Measurements from ENCODE around the gene PSMB11. TPM values are rescaled to one million over a fixed set of nuclear protein-coding genes. Genes with fewer than 3 reads are reported as not detected.

The PSMB11 gene
- total and polyA plus RNA-seq, 8 donors: not detected

DNA sequence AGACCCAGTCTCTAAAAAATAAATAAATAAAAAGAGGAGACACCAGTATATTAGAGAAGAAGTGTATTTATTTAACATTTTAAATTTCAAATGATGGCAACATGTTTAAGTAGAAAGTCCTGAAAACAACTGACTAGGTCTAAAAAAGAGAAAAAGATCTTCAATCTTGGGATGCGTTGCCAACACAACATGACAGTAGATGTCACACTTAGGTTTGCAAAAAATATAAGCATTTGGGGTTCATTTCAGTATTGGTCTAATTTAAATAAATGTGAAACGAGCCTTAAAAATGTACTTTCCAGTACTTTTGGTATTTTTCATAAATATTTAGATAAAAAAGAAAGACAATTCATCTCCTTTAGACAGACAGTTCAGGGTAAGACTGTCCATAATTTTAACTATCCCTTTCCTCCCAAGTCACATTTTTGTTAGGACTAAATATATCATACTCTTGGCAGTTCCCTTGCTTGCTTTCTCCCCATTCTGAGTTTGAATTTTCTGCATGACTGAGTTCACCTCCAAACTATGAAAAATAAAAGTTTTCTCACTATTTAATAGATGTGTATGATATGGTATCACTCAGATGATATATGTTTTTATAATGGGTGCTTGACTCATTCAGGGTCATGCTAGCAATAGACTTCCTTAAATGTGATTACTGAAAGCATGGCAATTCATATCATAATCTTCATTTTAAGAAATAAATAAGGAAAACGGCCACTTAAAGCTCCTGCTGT is 36.4 kb upstream of the PSMB11 start:
- TF ChIP-seq, protein P1, sequence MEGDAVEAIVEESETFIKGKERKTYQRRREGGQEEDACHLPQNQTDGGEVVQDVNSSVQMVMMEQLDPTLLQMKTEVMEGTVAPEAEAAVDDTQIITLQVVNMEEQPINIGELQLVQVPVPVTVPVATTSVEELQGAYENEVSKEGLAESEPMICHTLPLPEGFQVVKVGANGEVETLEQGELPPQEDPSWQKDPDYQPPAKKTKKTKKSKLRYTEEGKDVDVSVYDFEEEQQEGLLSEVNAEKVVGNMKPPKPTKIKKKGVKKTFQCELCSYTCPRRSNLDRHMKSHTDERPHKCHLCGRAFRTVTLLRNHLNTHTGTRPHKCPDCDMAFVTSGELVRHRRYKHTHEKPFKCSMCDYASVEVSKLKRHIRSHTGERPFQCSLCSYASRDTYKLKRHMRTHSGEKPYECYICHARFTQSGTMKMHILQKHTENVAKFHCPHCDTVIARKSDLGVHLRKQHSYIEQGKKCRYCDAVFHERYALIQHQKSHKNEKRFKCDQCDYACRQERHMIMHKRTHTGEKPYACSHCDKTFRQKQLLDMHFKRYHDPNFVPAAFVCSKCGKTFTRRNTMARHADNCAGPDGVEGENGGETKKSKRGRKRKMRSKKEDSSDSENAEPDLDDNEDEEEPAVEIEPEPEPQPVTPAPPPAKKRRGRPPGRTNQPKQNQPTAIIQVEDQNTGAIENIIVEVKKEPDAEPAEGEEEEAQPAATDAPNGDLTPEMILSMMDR (IDR thresholded peaks at IDR 0.05): no peak
- H3K9me3 ChIP-seq: no peaks in the 10 kb centered on the region
- DNase-seq: no peak
- no peaks in the 10 kb centered on the region for H3K36me3 ChIP-seq
- H3K27ac ChIP-seq: peak overlapping the region; percentile 95 to 97
- H3K4me3 ChIP-seq: peak overlapping the region in 1 of 2 donors; percentile 57
- peaks cover 8 to 30% of the 10 kb centered on the region in 2 donors for H3K4me1 ChIP-seq
- H3K27me3 ChIP-seq: no peaks in the 10 kb centered on the region
- ATAC-seq: no peak
- intact Hi-C loops (cut with DNase I): no loop called here

DNA sequence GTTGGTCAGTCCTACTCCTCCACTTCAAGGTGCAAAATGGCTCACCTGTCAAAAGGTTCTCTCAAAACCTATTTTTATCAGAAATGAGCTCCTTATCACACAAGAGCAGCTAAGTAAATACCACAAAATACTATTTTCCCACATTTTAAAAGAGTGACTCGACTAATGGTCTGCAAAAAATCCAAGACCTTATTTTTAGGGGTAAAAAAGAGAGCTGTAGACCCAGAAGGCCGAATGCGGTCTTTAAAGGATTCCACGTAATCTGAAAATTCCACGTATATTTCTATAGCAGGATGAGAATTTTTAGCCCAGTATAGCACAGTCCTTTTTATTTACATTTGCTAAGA is 35.9 kb upstream of the PSMB11 start:
- Histone ChIP-seq H3K9me3 (no peaks in the 10 kb centered on the region), H3K4me3 (peak overlapping the region; percentile 57 to 69), H3K27ac (peak overlapping the region; percentile 95 to 97), H3K4me1 (peaks cover 8 to 30% of the 10 kb centered on the region in 2 donors), H3K27me3 (no peaks in the 10 kb centered on the region), H3K36me3 (no peaks in the 10 kb centered on the region)
- DNase-seq (no peak), ATAC-seq (peak; percentile 9)
- intact Hi-C loops (cut with DNase I): no loop called here
- TF ChIP-seq, protein P1 (IDR thresholded peaks at IDR 0.05): no peak

DNA sequence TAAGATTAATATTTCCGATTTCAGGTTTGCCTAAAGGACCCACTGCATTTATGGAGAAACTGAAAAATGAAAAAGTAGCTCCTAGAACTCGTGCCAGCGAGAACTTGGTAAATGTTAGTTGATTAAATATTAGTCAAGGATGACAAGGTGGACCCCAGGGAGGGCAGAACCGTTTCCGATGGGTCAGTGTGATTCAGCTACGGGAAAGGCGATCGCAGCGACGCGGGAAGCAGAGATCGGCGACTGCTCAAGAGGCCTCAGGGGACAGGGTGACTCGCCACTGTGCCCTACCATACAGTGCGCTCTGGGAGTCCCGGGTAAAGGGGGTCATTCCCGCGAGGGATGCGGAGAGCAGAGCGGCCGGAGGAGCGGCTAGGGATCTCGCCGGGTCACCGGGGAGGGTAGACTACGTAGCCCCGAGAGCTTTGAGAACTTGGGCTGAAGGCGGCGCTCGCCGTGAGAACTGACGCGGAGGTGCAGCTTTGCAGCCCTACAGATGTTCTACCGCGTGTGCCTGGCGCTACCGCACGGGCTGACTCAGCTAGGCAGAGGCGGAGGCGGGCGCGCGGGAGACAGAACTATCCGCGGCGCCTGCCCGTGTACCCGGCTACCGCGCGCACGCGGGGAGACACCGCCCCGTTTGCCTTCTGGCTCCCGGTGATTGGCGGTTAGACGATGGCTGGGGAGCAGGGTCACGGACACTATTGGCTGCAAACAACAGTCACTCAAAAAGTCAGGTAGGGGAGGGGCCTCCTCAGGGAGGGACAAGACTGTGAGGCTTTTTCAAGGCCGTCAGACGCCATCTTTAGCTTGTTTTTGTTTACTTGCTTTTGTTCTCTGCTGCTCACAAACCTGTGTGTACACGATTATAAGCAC is 35.2 kb upstream of the PSMB11 start:
- DNase-seq (peak; percentile 96 to 99 (median 97)), ATAC-seq (peak; percentile 98)
- intact Hi-C loops (cut with DNase I): no loop called here
- H3K27ac ChIP-seq: peak overlapping the region; percentile 95 to 97
- no peaks in the 10 kb centered on the region for H3K9me3 ChIP-seq
- no peaks in the 10 kb centered on the region for H3K36me3 ChIP-seq
- H3K27me3 ChIP-seq: no peaks in the 10 kb centered on the region
- TF ChIP-seq, protein P1 (IDR thresholded peaks at IDR 0.05): no peak
- H3K4me1 ChIP-seq: peaks cover 8 to 30% of the 10 kb centered on the region in 2 donors
- peak overlapping the region; percentile 57 to 69 for H3K4me3 ChIP-seq

DNA sequence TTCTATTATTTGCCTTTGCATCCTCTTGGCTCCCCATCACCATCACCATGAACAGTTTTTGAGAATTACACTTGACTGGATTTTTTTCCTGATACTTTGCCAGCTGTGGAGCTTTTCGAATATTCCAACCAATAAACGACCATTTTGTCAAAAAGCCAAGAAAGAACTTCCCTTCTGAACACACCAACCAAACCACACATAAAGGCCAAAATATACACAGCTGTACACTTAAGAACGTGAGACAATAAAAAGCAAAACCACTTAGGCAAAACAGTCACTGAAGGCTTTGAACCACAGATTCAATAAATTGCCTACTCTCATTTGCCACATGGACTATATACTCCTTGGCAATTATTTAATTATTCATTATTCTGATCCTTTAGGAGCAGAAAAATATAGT is 33.2 kb upstream of the PSMB11 start:
- Histone ChIP-seq H3K9me3 (no peaks in the 10 kb centered on the region), H3K27me3 (no peaks in the 10 kb centered on the region), H3K36me3 (no peaks in the 10 kb centered on the region), H3K27ac (peak overlapping the region; percentile 85 to 89), H3K4me1 (peaks cover 8 to 30% of the 10 kb centered on the region in 2 donors), H3K4me3 (no peak overlapping the region)
- DNase-seq (no peak), ATAC-seq (no peak)
- TF ChIP-seq, protein P1 (IDR thresholded peaks at IDR 0.05): no peak
- intact Hi-C loops (cut with DNase I): no loop called here

DNA sequence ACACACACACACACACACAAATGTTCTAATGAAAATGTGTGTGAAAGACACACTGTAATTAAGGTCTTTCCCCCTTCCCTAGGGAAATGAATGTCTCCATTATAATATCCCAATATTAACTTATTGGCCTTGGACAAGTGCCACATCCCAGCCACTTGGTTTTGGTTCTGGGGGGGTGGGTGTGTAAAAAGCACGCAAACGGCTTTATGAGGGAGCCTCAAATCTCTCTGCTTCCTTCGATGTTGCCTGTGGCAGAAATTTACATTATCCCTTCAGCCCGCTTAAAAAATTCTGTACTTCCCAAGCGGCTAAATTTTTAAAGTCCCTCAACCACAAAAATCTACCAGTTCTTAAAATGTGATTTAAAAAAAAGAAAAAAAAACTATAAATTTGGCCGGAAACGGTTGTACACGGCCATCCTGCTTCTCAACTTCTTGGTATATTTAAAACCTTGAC is 32.5 kb upstream of the PSMB11 start:
- TF ChIP-seq, protein P1 (IDR thresholded peaks at IDR 0.05): no peak
- ATAC-seq (no peak), DNase-seq (no peak)
- intact Hi-C loops (cut with DNase I): no loop called here
- peaks cover 8 to 30% of the 10 kb centered on the region in 2 donors for H3K4me1 ChIP-seq
- H3K9me3 ChIP-seq: no peaks in the 10 kb centered on the region
- H3K27ac ChIP-seq: peak overlapping the region; percentile 85 to 89
- peak overlapping the region; percentile 34 to 54 for H3K4me3 ChIP-seq
- H3K36me3 ChIP-seq: no peaks in the 10 kb centered on the region
- H3K27me3 ChIP-seq: no peaks in the 10 kb centered on the region

All from left lung (tissue), 10 donors.